Adipocyte (in vitro differentiated cells): ENCODE data around the gene SH3RF3.

Source experiments
- DNase-seq: peaks from one replicate; pipeline ENCODE4 v3.0.0-alpha.2; 2015; ENCODE audit warnings: low read depth
- H3K27me3 ChIP-seq: replicated peaks from 2 replicates; pipeline ENCODE4 v1.7.0; 2013; ENCODE audit warnings: mild to moderate bottlenecking, low read length, moderate library complexity; ENCODE audit not compliant: control insufficient read depth, insufficient read depth
- H3K36me3 ChIP-seq: 2 replicates; pipeline ENCODE4 v1.7.0; 2013; ENCODE audit warnings: low read length, mild to moderate bottlenecking, moderate library complexity; ENCODE audit not compliant: control insufficient read depth, insufficient read depth, severe bottlenecking
- H3K4me1 ChIP-seq: 2 replicates; pipeline ENCODE4 v1.7.0; 2013; ENCODE audit warnings: mild to moderate bottlenecking, low read length, moderate library complexity; ENCODE audit not compliant: control insufficient read depth, insufficient read depth
- H3K4me3 ChIP-seq: 2 replicates; pipeline ENCODE4 v1.7.0; 2013; ENCODE audit warnings: mild to moderate bottlenecking, low read length, moderate library complexity
- H3K9ac ChIP-seq: 2 replicates; pipeline ENCODE4 v1.7.0; 2013; ENCODE audit warnings: mild to moderate bottlenecking, low read length, moderate library complexity
- H3K9me3 ChIP-seq: 2 replicates; pipeline ENCODE4 v1.7.0; 2013; ENCODE audit warnings: mild to moderate bottlenecking, low read length, moderate library complexity; ENCODE audit not compliant: control insufficient read depth

The SH3RF3 gene

GRCh38 chr2:109348671-109349502 lies 219.9 kb downstream of the SH3RF3 start:
- H3K4me3 ChIP-seq, result no peak overlapping the region
- H3K9me3 ChIP-seq, result no peaks in the 10 kb centered on the region
- no peak for DNase-seq
- no peak overlapping the region for H3K9ac ChIP-seq
- H3K27me3 ChIP-seq, result no peaks in the 10 kb centered on the region
- peaks cover 4% of the 10 kb centered on the region for H3K36me3 ChIP-seq
- peaks cover 12% of the 10 kb centered on the region for H3K4me1 ChIP-seq

- H3K4me1 ChIP-seq, result peaks cover 12% of the 10 kb centered on the region
- no peak for DNase-seq
- H3K27me3 ChIP-seq, result no peaks in the 10 kb centered on the region
- no peaks in the 10 kb centered on the region for H3K9me3 ChIP-seq
- H3K9ac ChIP-seq, result no peak overlapping the region
- H3K4me3 ChIP-seq, result no peak overlapping the region
- H3K36me3 ChIP-seq, result peaks cover 4% of the 10 kb centered on the region
Observed at GRCh38 chr2:109349503-109350465, 220.8 kb downstream of the SH3RF3 start.

- Histone ChIP-seq H3K27me3 (no peaks in the 10 kb centered on the region), H3K9ac (peak overlapping the region; percentile 3), H3K36me3 (peaks cover 4% of the 10 kb centered on the region), H3K4me3 (no peak overlapping the region), H3K4me1 (peaks cover 12% of the 10 kb centered on the region), H3K9me3 (no peaks in the 10 kb centered on the region)
- no peak for DNase-seq
Observed at GRCh38 chr2:109350526-109350925, 221.5 kb downstream of the SH3RF3 start.

- H3K4me3 ChIP-seq, result no peak overlapping the region
- peaks cover 4% of the 10 kb centered on the region for H3K36me3 ChIP-seq
- peaks cover 12% of the 10 kb centered on the region for H3K4me1 ChIP-seq
- no peak overlapping the region for H3K9ac ChIP-seq
- peak; percentile 51 for DNase-seq
- no peaks in the 10 kb centered on the region for H3K9me3 ChIP-seq
- H3K27me3 ChIP-seq, result no peaks in the 10 kb centered on the region
Observed at GRCh38 chr2:109351164-109351756, 222.3 kb downstream of the SH3RF3 start.

DNA sequence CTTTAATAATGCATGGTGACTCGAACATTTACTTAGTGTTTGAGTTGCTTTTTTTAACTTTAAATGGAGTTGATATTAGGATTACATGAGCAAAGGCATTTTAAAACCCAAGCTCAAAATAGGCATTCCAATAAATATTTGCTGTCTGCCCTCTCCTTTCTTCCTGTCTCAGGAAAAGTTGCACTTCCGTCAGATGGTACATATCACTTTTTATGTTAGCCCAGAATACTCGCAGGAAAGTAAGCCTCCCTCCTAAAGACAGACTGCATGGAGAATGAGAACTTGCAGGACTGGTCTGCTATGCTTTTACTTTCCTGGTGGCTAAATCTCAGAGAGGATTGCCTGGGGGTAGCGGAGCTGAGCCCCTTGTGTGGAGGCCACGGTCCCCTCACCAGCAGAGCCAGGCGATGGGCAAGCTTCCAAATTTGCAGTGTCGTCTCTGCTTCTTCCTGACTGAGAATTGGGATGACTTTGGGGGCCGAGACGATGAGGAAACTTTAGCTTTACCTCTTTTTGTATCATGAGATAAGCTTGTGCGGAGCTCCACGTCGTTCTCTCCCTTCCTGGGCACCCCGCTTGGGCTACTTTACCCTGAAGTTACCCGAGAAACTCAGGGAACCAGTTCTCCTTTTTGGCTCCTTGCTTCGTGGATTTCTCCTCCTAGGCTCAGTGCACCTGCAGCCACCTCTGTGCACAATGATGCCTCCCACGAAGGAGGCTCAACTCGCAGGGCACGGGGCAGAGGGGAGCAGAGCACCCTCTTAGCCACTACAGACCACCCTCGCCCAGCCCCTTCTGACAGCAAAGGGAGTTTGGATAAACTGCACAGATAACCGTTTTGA lies 223.3 kb downstream of the SH3RF3 start:
- Histone ChIP-seq H3K36me3 (peaks cover 4% of the 10 kb centered on the region), H3K4me3 (no peak overlapping the region), H3K9me3 (no peaks in the 10 kb centered on the region), H3K4me1 (peaks cover 12% of the 10 kb centered on the region), H3K27me3 (no peaks in the 10 kb centered on the region), H3K9ac (no peak overlapping the region)
- no peak for DNase-seq

- Histone ChIP-seq H3K9ac (no peak overlapping the region), H3K27me3 (no peaks in the 10 kb centered on the region), H3K36me3 (peaks cover 4% of the 10 kb centered on the region), H3K4me1 (peaks cover 12% of the 10 kb centered on the region), H3K4me3 (no peak overlapping the region), H3K9me3 (no peaks in the 10 kb centered on the region)
- no peak for DNase-seq
Observed at GRCh38 chr2:109352898-109353689, 224.1 kb downstream of the SH3RF3 start.

DNA sequence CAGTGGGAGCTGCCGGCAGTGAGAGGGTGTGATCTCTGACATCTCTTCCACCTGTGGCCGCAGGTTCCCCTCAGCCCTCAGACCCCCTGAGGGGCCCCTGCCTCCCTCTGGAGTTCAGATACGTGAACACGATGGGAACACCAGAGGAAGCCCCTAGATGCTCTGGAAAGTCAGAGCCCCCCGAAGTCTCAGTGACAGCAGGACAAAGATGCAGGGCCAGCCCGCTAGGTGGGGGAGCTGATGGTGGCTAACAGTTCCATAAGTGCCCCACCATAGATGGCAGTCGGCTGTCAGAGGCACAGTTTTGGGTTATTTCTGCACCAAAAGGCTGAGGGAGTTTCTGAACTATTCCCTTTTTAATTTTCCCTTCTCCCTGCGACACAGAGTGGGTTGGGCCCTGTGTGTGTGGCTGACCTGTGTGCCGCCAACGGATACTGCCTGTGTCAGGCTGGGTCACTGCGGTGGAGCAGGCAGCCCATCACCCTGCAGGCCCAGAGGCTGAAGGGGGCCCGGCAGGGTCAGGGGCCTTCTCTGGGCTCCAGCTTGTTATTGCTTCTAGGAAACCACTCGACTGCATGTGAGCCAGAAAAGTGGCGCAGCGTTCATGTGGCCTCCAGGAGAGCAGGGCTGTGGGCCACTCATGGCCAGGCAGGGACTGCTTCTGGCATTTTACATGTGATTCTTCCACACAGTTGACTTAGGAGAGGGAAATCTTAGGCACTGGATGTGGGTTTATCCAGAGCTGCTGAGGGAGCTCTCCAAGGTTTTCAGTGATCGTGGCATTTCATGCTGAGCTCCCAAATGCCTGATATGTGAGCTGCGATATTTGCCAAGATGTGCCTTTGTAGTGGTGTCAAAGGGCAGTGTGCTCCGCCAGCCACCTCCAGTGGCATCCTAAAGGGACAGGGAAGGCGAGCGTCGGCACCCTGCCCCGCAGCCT lies 225.1 kb downstream of the SH3RF3 start:
- peaks cover 12% of the 10 kb centered on the region for H3K4me1 ChIP-seq
- H3K9ac ChIP-seq, result no peak overlapping the region
- no peak for DNase-seq
- H3K4me3 ChIP-seq, result no peak overlapping the region
- H3K27me3 ChIP-seq, result no peaks in the 10 kb centered on the region
- peaks cover 4% of the 10 kb centered on the region for H3K36me3 ChIP-seq
- peaks cover 3% of the 10 kb centered on the region for H3K9me3 ChIP-seq

DNA sequence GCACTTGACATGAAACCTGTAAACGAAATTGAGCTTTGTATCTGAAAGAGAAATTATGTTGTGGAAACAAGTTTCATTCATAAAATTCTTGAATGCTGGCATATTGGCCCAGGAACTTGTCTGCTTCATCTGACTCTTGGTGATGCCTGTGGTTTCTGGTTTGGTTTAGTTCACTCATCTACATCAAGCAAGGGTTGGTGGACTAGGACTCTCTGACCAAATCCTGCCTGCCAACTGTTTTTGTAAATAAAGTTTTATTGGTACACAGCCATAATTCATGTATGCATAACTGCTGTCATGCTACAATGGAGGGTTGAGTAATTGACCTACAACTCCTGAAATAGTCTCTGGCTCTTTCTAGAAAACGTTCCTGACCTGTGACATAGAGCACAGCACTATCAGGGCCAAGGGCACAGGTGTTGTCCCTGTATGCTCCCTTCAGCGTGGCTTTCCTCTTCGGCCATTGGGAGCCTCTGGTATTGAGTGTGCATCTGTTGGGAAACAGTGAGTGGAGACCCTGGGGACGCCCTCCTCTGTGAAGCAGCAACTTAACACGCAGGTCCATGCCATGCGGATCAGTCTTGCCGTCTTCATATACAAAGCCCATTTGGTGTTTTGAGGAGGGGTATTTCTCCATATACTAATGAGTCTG lies 226.3 kb downstream of the SH3RF3 start:
- H3K9ac ChIP-seq, result no peak overlapping the region
- no peak overlapping the region for H3K4me3 ChIP-seq
- peaks cover 4% of the 10 kb centered on the region for H3K36me3 ChIP-seq
- no peaks in the 10 kb centered on the region for H3K27me3 ChIP-seq
- no peak for DNase-seq
- H3K9me3 ChIP-seq, result peaks cover 3% of the 10 kb centered on the region
- H3K4me1 ChIP-seq, result peaks cover 12% of the 10 kb centered on the region

DNA sequence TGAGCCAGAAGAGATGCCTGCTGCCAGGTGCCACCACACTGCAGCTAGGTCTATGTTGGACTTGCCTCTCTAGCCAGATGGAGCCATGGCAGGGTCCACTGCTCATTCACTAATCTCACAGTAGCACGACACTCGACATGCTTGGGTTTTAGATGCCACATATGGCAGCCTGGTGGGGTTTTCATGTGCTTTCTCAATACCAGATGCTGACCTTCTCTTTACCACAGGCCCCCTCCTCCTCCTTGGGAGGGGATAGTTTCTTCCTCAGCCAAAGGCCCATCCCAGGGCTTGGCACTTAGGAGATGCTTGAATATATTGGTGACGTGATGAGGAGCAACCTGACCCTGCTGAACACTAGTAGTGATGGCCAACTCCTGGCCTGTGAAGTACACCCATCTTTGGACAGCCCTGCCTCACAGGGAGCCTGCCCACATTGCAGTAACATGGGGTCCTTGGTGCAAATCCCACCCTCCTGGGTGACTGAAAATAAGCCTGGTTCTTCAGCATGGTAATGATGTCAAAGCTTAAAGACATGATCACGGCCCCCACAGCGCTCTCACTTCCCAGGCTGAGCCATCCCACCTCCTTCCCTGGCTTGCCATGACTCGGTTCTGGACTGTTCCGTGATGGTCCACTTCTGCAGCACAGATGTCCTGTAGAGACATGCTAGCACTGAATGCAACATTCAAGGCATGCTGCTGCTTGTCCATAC lies 227.5 kb downstream of the SH3RF3 start:
- Histone ChIP-seq H3K9ac (no peak overlapping the region), H3K27me3 (no peaks in the 10 kb centered on the region), H3K4me1 (peaks cover 3% of the 10 kb centered on the region), H3K9me3 (peaks cover 8% of the 10 kb centered on the region), H3K36me3 (peaks cover 4% of the 10 kb centered on the region), H3K4me3 (no peak overlapping the region)
- DNase-seq, result no peak
